HAP-1 (cell line): ENCODE results near the gene FAF1.
"Not testable (repeated sequence)": the region's sequence is repeated elsewhere in the genome, so short reads cannot be mapped to it uniquely, and the experiment has no call there.

Source experiments
- DNase-seq, 2 experiments: peaks; one replicate each; pipeline ENCODE4 v3.0.0-alpha.2; 2016 to 2020; ENCODE audit warnings: low spot score in 2 of 2
- H3K27me3 ChIP-seq: fragments of 250-450 bp; sonication (Bioruptor Pico); 2 replicates; pipeline ENCODE4 v1.5.1; 2020; ENCODE audit warnings: low read depth, mild to moderate bottlenecking, moderate library complexity
- H3K36me3 ChIP-seq: fragments of 250-450 bp; sonication (Bioruptor Pico); replicated peaks from 2 replicates; pipeline ENCODE4 v1.5.1; 2020; ENCODE audit warnings: mild to moderate bottlenecking
- H3K4me1 ChIP-seq: fragments of 250-450 bp; sonication (Bioruptor Pico); 2 replicates; pipeline ENCODE4 v1.5.1; 2020; ENCODE audit warnings: mild to moderate bottlenecking
- H3K4me3 ChIP-seq: fragments of 250-450 bp; sonication (Bioruptor Pico); 2 replicates; pipeline ENCODE4 v1.5.1; 2020; ENCODE audit warnings: mild to moderate bottlenecking, moderate library complexity
- H3K9me3 ChIP-seq: fragments of 250-450 bp; sonication (Bioruptor Pico); 2 replicates; pipeline ENCODE4 v1.5.1; 2020; ENCODE audit warnings: mild to moderate bottlenecking, moderate library complexity
- in situ Hi-C: fragments of 300-500 bp; cut with MboI; formaldehyde crosslinking; loops from 3 replicates; pipeline ENCODE4 v1.14.3; 2020; ENCODE audit warnings: low sequenced_read_pairs, inconsistent platforms, mixed read lengths

The FAF1 gene

GRCh38 chr1:50766688-50767087 lies 193.4 kb downstream of the FAF1 start:
- Histone ChIP-seq H3K36me3 (no peaks in the 10 kb centered on the region), H3K27me3 (no peaks in the 10 kb centered on the region), H3K4me3 (no peak overlapping the region), H3K9me3 (no peaks in the 10 kb centered on the region), H3K4me1 (no peaks in the 10 kb centered on the region)
- in situ Hi-C loops = no loop called here
- DNase-seq = no peak

GRCh38 chr1:50756543-50756942 lies 203.5 kb downstream of the FAF1 start:
- in situ Hi-C loops, H3K9me3 ChIP-seq, H3K4me3 ChIP-seq, H3K27me3 ChIP-seq, H3K36me3 ChIP-seq, DNase-seq: not testable (repeated sequence)
- peaks cover 15% of the 10 kb centered on the region for H3K4me1 ChIP-seq

- DNase-seq, H3K27me3 ChIP-seq, H3K36me3 ChIP-seq, in situ Hi-C loops, H3K4me3 ChIP-seq, H3K9me3 ChIP-seq: not testable (repeated sequence)
- peaks cover 15% of the 10 kb centered on the region for H3K4me1 ChIP-seq
Measured at GRCh38 chr1:50754764-50755163, 205.3 kb downstream of the FAF1 start.

- in situ Hi-C loops = no loop called here
- Histone ChIP-seq H3K27me3 (no peaks in the 10 kb centered on the region), H3K36me3 (no peaks in the 10 kb centered on the region), H3K4me1 (no peaks in the 10 kb centered on the region; the same call in 1 of the 2 replicates), H3K9me3 (no peaks in the 10 kb centered on the region), H3K4me3 (no peak overlapping the region)
- DNase-seq = peak; percentile 59 to 60
Measured at GRCh38 chr1:50750021-50750619, 209.9 kb downstream of the FAF1 start.

- H3K4me1 ChIP-seq = no peaks in the 10 kb centered on the region
Measured at GRCh38 chr1:50747394-50747793, 212.7 kb downstream of the FAF1 start.

GRCh38 chr1:50742523-50742922 lies 217.5 kb downstream of the FAF1 start:
- Histone ChIP-seq H3K4me1 (no peaks in the 10 kb centered on the region), H3K36me3 (no peaks in the 10 kb centered on the region), H3K9me3 (no peaks in the 10 kb centered on the region), H3K27me3 (no peaks in the 10 kb centered on the region), H3K4me3 (no peak overlapping the region)
- no peak for DNase-seq
- in situ Hi-C loops = no loop called here

More at GRCh38 chr1:50747394-50747793, 212.7 kb downstream of the FAF1 start:
- H3K9me3 ChIP-seq = no peaks in the 10 kb centered on the region
- H3K36me3 ChIP-seq = no peaks in the 10 kb centered on the region
- no peaks in the 10 kb centered on the region for H3K27me3 ChIP-seq
- no peak overlapping the region for H3K4me3 ChIP-seq
- in situ Hi-C loops = no loop called here
- no peak for DNase-seq

GRCh38 chr1:50739125-50739524 lies 220.9 kb downstream of the FAF1 start:
- no peak overlapping the region for H3K4me3 ChIP-seq
- H3K9me3 ChIP-seq = no peaks in the 10 kb centered on the region
- DNase-seq = no peak
- H3K36me3 ChIP-seq = 0 out of 2 replicates have a peak, but pooled peaks cover 3% of the 10 kb centered on the region
- in situ Hi-C loops = no loop called here
- no peaks in the 10 kb centered on the region for H3K27me3 ChIP-seq
- H3K4me1 ChIP-seq = no peaks in the 10 kb centered on the region

- H3K4me1 ChIP-seq = no peaks in the 10 kb centered on the region
- H3K27me3 ChIP-seq = no peaks in the 10 kb centered on the region
- no peaks in the 10 kb centered on the region for H3K9me3 ChIP-seq
- 0 out of 2 replicates have a peak, but pooled peaks cover 3% of the 10 kb centered on the region for H3K36me3 ChIP-seq
- H3K4me3 ChIP-seq = no peak overlapping the region
- peak in 1 of 2 experiments; percentile 15 for DNase-seq
- in situ Hi-C loops = no loop called here
Measured at GRCh38 chr1:50735443-50735842, 224.6 kb downstream of the FAF1 start.

GRCh38 chr1:50727578-50727977 lies 232.5 kb downstream of the FAF1 start:
- H3K9me3 ChIP-seq, H3K36me3 ChIP-seq, in situ Hi-C loops, DNase-seq, H3K4me3 ChIP-seq, H3K27me3 ChIP-seq, H3K4me1 ChIP-seq: not testable (repeated sequence)

GRCh38 chr1:50724626-50725286 lies 235.3 kb downstream of the FAF1 start:
- no peak for DNase-seq
- Histone ChIP-seq H3K4me3 (no peak overlapping the region), H3K9me3 (no peaks in the 10 kb centered on the region), H3K36me3 (no peaks in the 10 kb centered on the region), H3K27me3 (no peaks in the 10 kb centered on the region), H3K4me1 (no peaks in the 10 kb centered on the region)
- in situ Hi-C loops = no loop called here

GRCh38 chr1:50720457-50721053 lies 239.5 kb downstream of the FAF1 start:
- no peak for DNase-seq
- in situ Hi-C loops = no loop called here
- no peaks in the 10 kb centered on the region for H3K27me3 ChIP-seq

GRCh38 chr1:50719126-50719525 lies 240.9 kb downstream of the FAF1 start:
- no peaks in the 10 kb centered on the region for H3K27me3 ChIP-seq
- in situ Hi-C loops = loop anchor here (10.0 kb wide), 1 partner anchor 354 kb away; no protein-coding TSS in a partner anchor
- DNase-seq = no peak
- no peaks in the 10 kb centered on the region for H3K9me3 ChIP-seq
- no peaks in the 10 kb centered on the region for H3K36me3 ChIP-seq
- H3K4me3 ChIP-seq = no peak overlapping the region
- no peaks in the 10 kb centered on the region for H3K4me1 ChIP-seq

More at GRCh38 chr1:50720457-50721053, 239.5 kb downstream of the FAF1 start:
- Histone ChIP-seq H3K36me3 (no peaks in the 10 kb centered on the region), H3K4me1 (no peaks in the 10 kb centered on the region), H3K9me3 (no peaks in the 10 kb centered on the region), H3K4me3 (no peak overlapping the region)

- in situ Hi-C loops = loop anchor here (10.0 kb wide), 1 partner anchor 353 kb away; no protein-coding TSS in a partner anchor
- H3K36me3 ChIP-seq = no peaks in the 10 kb centered on the region
Measured at GRCh38 chr1:50717327-50717726, 242.7 kb downstream of the FAF1 start.

GRCh38 chr1:50716455-50716854 lies 243.6 kb downstream of the FAF1 start:
- in situ Hi-C loops = loop anchor here (10.0 kb wide), 1 partner anchor 352 kb away; no protein-coding TSS in a partner anchor
- DNase-seq, H3K27me3 ChIP-seq: not testable (repeated sequence)

More at GRCh38 chr1:50717327-50717726, 242.7 kb downstream of the FAF1 start:
- no peaks in the 10 kb centered on the region for H3K4me1 ChIP-seq
- no peak for DNase-seq
- H3K9me3 ChIP-seq = no peaks in the 10 kb centered on the region
- no peak overlapping the region for H3K4me3 ChIP-seq
- H3K27me3 ChIP-seq = no peaks in the 10 kb centered on the region

More at GRCh38 chr1:50716455-50716854, 243.6 kb downstream of the FAF1 start:
- H3K36me3 ChIP-seq, H3K9me3 ChIP-seq, H3K4me3 ChIP-seq, H3K4me1 ChIP-seq: not testable (repeated sequence)
